ENCODE measurements around the gene FASN. TPM values are rescaled to one million over a fixed set of nuclear protein-coding genes. Genes with fewer than 3 reads are reported as not detected.

Gene FASN
- polyA plus RNA-seq, 1 donor from 2014 or later: 26.4 TPM

GRCh38 chr17:82058230-82058854 is 39.7 kb downstream of the FASN start:
- Histone ChIP-seq H3K9me3 (ENCODE audit: low read length) (no peaks in the 10 kb centered on the region), H3K79me2 (replicated peaks; ENCODE audit: insufficient read depth, low read length) (no peaks in the 10 kb centered on the region), H3K4me2 (ENCODE audit: low read length) (no peak overlapping the region), H3K9me2 (ENCODE audit: insufficient read depth, low read length) (no peaks in the 10 kb centered on the region), H3K4me3 (ENCODE audit: low read length) (no peak overlapping the region), H4K20me1 (ENCODE audit: insufficient read depth) (no peaks in the 10 kb centered on the region), H3K27ac (ENCODE audit: low read length) (no peak overlapping the region), H3K36me3 (ENCODE audit: insufficient read depth, low read length) (no peaks in the 10 kb centered on the region), H3F3A (ENCODE audit: insufficient read depth, low read length, poor library complexity, severe bottlenecking) (no peaks in the 10 kb centered on the region), H2AFZ (ENCODE audit: low read depth, low read length) (no peak overlapping the region), H3K27me3 (ENCODE audit: insufficient read depth, low read depth, low read length) (no peaks in the 10 kb centered on the region), H3K9ac (ENCODE audit: low read length) (no peak overlapping the region)
- no peak for TF ChIP-seq RAD21 (conservative IDR thresholded peaks at IDR 0.05)
- TF ChIP-seq EP300 (conservative IDR thresholded peaks at IDR 0.05; ENCODE audit: poor library complexity, severe bottlenecking): no peak
- no peak for TF ChIP-seq EZH2 (IDR thresholded peaks at IDR 0.05; ENCODE audit: borderline replicate concordance, insufficient read depth, low read length, poor library complexity, severe bottlenecking)
- TF ChIP-seq REST (IDR thresholded peaks at IDR 0.05; ENCODE audit: borderline replicate concordance): no peak
- no peak for TF ChIP-seq SMC3 (conservative IDR thresholded peaks at IDR 0.05; ENCODE audit: poor library complexity)
- no peak for TF ChIP-seq POLR2AphosphoS5 (IDR thresholded peaks at IDR 0.05)

- TF ChIP-seq CTCF (IDR thresholded peaks at IDR 0.05; ENCODE audit: poor library complexity, severe bottlenecking) (no peak), MXI1 (conservative IDR thresholded peaks at IDR 0.05; ENCODE audit: poor library complexity, severe bottlenecking) (no peak), TAF1 (IDR thresholded peaks at IDR 0.05; ENCODE audit: low read depth) (no peak), SMC3 (conservative IDR thresholded peaks at IDR 0.05; ENCODE audit: poor library complexity) (no peak), EZH2 (IDR thresholded peaks at IDR 0.05; ENCODE audit: borderline replicate concordance, insufficient read depth, low read length, poor library complexity, severe bottlenecking) (no peak), EP300 (conservative IDR thresholded peaks at IDR 0.05; ENCODE audit: poor library complexity, severe bottlenecking) (no peak), RAD21 (conservative IDR thresholded peaks at IDR 0.05) (no peak), POLR2AphosphoS5 (IDR thresholded peaks at IDR 0.05) (no peak), REST (IDR thresholded peaks at IDR 0.05; ENCODE audit: borderline replicate concordance) (no peak)
- no peaks in the 10 kb centered on the region for H3K9me2 ChIP-seq (ENCODE audit: insufficient read depth, low read length)
- H3K9ac ChIP-seq (ENCODE audit: low read length): no peak overlapping the region
- H3K4me2 ChIP-seq (ENCODE audit: low read length): no peak overlapping the region
- no peaks in the 10 kb centered on the region for H3F3A ChIP-seq (ENCODE audit: insufficient read depth, low read length, poor library complexity, severe bottlenecking)
- H2AFZ ChIP-seq (ENCODE audit: low read depth, low read length): no peak overlapping the region
- no peaks in the 10 kb centered on the region for H3K27me3 ChIP-seq (ENCODE audit: insufficient read depth, low read depth, low read length)
- H3K27ac ChIP-seq (ENCODE audit: low read length): no peak overlapping the region
- peaks cover 10% of the 10 kb centered on the region for H3K79me2 ChIP-seq (replicated peaks; ENCODE audit: insufficient read depth, low read length)
- H3K9me3 ChIP-seq (ENCODE audit: low read length): no peaks in the 10 kb centered on the region
- no peaks in the 10 kb centered on the region for H3K36me3 ChIP-seq (ENCODE audit: insufficient read depth, low read length)
- H4K20me1 ChIP-seq (ENCODE audit: insufficient read depth): no peaks in the 10 kb centered on the region
- H3K4me3 ChIP-seq (ENCODE audit: low read length): no peak overlapping the region
Measured at GRCh38 chr17:82056729-82057621, 41.1 kb downstream of the FASN start.
